GM19035 (cell line): Measurements from ENCODE around the gene CNOT4.
"Not testable (repeated sequence)": the region's sequence is repeated elsewhere in the genome, so short reads cannot be mapped to it uniquely, and the experiment has no call there.

Experiments used
- ATAC-seq: cut with Tn5 transposase; IDR thresholded peaks from one replicate; pipeline ENCODE4 v1.9.1; 2021; ENCODE audit not compliant: unreplicated experiment

CNOT4 gene

GRCh38 chr7:135333200-135333599 lies 176.7 kb downstream of the CNOT4 start:
- no peak for ATAC-seq

GRCh38 chr7:135330088-135330487 lies 179.8 kb downstream of the CNOT4 start:
- no peak for ATAC-seq

DNA sequence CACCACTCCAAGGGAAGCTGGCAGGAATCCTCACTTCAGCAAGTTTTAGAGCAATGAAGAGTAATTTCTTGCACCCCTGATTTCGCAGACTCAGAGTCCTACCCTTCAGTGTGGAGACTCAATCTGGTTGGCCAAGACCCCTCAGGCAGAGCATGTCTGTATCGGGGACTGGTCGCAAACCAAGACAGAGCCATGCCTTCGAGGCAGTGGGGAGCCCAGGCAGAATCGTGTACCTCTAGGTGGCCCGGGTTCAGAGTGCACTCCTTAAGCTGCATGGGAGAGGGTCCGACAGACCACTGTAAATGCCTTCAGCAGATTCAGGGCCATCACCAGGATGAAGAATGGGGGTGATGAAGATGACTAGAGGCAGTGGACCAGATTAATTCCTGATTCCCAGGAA lies 181.4 kb downstream of the CNOT4 start:
- ATAC-seq: no peak

DNA sequence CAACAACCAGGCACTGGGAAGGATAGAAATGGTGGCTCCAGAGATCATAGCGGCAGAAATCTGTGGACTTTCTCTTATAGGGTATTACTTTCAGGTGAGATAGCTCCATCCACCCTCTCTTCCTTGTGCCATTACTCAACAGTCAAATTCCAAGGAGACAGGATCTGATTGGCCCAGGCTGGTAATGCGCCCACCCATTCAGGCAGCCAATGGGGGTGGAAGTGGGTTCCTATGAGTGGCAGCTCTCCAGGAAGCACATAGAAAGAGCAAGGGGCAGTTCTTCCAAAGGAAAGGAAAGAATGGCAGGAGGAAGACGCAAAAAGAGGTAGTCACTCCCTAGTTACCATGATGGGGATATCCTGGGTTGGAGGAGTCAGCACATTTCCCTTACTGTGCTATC lies 181.8 kb downstream of the CNOT4 start:
- no peak for ATAC-seq

DNA sequence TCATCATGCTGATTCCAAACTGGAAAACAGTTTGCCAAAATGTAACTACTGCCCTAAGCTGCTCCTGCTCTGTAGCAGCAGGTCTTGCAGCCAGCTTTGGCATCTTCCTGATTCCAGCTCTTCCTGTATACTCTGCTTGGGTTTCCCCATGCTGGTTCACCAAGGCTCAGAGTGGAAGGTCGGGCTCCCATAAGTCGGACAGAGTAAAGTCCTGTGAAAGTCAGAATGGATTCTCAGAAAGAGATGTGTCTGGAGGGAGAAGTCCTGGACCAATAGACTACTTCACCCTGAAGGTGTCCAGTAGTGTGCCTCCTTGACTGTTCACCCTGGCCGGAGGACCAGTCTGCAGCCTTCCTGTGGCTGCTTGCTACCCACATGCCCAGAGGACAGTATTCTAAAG lies 182.4 kb downstream of the CNOT4 start:
- ATAC-seq: no peak

DNA sequence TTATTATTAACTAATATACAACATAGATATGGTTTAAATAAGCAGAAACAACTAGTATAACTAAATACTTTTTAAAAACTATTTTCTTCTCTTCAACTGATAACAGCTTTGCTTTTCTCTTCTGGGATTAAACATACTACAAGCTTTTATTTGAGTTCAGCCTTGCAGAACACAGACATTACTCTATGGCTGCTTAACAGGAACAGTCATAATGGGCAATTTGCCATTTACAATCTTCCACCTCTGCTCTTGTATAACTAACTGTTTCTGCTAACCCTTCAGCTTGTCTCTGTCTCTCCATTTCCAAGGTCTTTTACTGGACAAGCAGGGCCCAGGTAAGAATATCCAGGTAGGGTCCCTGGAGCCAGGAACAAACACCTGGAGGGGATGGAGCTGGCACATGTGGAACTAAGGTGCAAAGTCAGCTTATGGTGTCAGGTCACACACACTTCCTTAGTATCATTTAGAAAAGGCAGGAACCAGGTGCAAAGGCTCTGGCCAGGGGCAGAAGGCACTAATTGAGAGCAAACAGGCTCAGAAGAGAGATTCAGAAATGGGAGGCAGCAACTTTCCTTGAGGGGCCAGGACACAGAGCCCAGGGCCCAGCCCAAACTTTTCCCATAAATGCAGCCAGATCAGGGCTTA lies 183.1 kb downstream of the CNOT4 start:
- no peak for ATAC-seq

DNA sequence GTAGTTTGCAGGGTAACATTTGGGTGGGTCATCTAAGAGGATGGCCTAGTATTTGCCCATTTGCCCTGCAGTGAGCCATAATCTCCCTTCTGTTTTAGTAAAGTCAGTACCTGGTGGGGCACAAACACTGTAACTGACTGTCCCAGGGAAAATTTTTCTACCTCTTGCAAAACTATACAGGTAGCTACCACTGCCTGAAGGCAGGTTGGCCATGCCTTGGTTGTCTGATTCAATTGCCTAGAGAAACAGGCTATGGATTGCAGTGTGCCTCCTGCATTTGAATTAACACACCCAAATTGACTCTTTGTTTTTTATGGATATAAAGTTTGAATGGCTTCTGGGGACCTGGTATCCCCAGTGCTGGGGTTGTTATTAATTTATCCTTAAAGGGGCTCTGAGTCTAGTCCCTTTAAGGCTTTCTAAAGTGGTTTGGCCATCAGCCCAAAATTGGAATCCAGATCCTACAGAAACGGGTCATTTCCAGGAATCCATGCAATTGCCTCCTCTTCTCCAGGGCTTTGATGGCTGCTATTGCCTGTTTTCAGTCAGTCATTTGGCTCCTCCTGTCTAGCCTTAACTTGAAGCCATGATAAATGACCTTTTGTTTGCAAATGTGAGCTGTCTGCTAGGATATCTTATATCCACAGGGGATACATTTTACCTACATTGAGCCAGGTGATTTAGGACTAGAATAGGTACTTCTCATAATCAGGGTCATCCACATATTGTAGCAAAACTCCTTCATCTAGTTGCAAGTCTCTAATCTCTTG lies 187.1 kb downstream of the CNOT4 start:
- no peak for ATAC-seq

GRCh38 chr7:135321556-135321955 lies 188.3 kb downstream of the CNOT4 start:
- ATAC-seq: no peak

DNA sequence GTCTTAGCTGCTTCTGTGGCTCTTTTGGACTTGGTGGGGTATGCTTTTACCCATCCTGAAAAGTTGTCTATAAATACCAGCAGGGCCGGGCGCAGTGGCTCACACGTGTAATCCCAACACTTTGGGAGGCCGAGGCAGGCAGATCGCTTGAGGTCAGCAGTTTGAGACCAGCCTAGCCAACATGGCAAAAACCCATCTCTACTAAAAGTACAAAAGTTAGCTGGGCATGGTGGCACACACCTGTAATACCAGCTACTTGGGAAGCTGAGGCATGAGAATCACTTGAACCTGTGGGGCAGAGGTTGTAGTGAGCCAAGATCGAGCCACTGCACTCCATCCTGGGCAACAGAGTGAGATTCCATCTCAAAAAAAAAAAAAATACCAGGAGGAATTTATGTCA lies 188.9 kb downstream of the CNOT4 start:
- not testable (repeated sequence) for ATAC-seq

- no peak for ATAC-seq
These were observed 189.6 kb downstream of the CNOT4 start for GRCh38 chr7:135320268-135320667.

- ATAC-seq: no peak
These were observed 192.1 kb downstream of the CNOT4 start for GRCh38 chr7:135317676-135318325.

DNA sequence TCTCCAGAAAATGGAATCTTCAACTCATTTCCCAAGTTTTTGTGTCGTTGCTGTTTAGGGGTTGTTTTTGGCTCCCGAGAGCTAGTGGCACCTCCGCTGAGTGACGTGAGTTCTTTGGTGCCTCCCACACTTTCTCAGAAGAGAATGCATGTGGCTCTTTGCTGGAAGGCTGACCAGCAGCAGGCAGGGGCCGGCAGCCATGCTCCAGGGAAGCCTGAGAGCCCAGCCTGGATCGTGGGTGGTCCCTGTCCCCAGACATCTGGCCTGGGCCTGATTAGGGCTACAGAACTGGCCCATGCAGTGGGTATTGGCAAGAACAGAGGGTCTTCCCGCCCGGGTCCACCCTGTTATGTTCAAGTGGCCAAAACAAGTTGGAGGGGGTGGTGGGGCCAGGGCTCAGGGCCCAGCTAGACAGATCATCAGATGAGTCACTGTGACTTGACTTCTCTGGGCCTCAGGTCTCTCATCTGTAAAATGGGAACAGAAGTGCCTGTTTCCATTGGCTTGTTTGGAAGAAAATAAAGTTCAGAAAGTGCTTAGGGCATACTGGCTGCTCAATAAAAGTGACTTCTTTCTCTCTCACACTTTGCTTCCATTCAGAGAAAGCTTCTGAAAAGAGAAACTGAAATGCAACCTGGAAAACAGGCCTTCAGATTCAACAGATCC lies 193.1 kb downstream of the CNOT4 start:
- no peak for ATAC-seq

DNA sequence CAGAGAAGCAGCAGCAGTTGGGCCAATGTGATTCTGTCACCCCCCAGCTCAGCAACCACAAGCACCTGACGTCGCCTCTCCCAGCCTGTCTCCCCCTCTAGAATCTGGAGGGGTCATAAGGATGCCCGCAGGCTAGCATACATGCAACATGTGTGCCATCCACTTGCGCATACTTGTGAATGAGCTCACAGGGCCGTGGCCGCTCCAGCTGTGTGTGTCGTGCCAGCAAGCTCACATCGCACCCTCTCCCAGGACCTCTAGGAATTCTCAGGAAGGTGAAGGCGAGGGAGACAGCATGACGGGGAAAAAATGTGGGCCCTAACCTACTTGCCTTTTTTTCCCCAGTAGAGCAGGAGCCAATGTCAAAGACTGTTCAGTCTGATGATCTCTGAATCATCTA lies 195.9 kb downstream of the CNOT4 start:
- ATAC-seq: no peak
